NCI-H748 (cell line): ENCODE measurements around the gene C15orf40.
A peak's percentile ranks its signal among the peaks of the same experiment; 100 is the strongest.
"Not testable (repeated sequence)": the region's sequence is repeated elsewhere in the genome, so short reads cannot be mapped to it uniquely, and the experiment has no call there.

Source experiments
- DNase-seq: peaks from one replicate; lab custom pipeline; 2025; ENCODE audit not compliant: unreplicated experiment; lab: John Stamatoyannopoulos, UW

The C15orf40 gene

GRCh38 chr15:82952158-82953081, 59.0 kb downstream of the C15orf40 start, which contains the start of gene HOMER2:
Gene HOMER2, minus strand, starts transcription at chr15:82952720. Its CDS starts 185 bp downstream, at chr15:82952535.
- DNase-seq, result peak; percentile 66

GRCh38 chr15:82951472-82952157, 59.8 kb downstream of the C15orf40 start:
- DNase-seq, result no peak

- no peak for DNase-seq
Measured at GRCh38 chr15:82950746-82951370, 60.6 kb downstream of the C15orf40 start.

- no peak for DNase-seq
Measured at GRCh38 chr15:82950295-82950694, 61.1 kb downstream of the C15orf40 start.

- no peak for DNase-seq
Measured at GRCh38 chr15:82946155-82946701, 65.2 kb downstream of the C15orf40 start.

GRCh38 chr15:82945326-82945725, 66.1 kb downstream of the C15orf40 start:
- DNase-seq, result no peak

- no peak for DNase-seq
Measured at GRCh38 chr15:82944821-82945220, 66.6 kb downstream of the C15orf40 start.

- DNase-seq, result no peak
Measured at GRCh38 chr15:82944056-82944455, 67.4 kb downstream of the C15orf40 start.

GRCh38 chr15:82943176-82943575, 68.3 kb downstream of the C15orf40 start:
- DNase-seq, result no peak

GRCh38 chr15:82942691-82943090, 68.7 kb downstream of the C15orf40 start:
- no peak for DNase-seq

- not testable (repeated sequence) for DNase-seq
Measured at GRCh38 chr15:82939678-82940077, 71.8 kb downstream of the C15orf40 start.
